H1 (cell line): ENCODE results near the gene SLC1A4. TPM values are rescaled to one million over a fixed set of nuclear protein-coding genes. Genes with fewer than 3 reads are reported as not detected.

ENCODE experiments used
- CTCF ChIA-PET: fragments of 300-600 bp; sonication (Branson Sonifier 250); formaldehyde crosslinking; loops from one replicate; lab custom pipeline; 2021; ENCODE audit not compliant: partially characterized antibody; lab: Charles Lee
- POLR2A ChIA-PET: fragments of 300-600 bp; sonication (Branson Sonifier 250); formaldehyde crosslinking; loops from one replicate; lab custom pipeline; 2021; ENCODE audit warnings: inconsistent platforms; ENCODE audit not compliant: partially characterized antibody; lab: Charles Lee
- DNase-seq, 2 experiments: peaks; one replicate each; pipeline versions ENCODE4 v3.0.0 to v3.0.0-alpha.2; 2010 to 2022; ENCODE audit warnings: low spot score in 2 of 2, low read depth in 1 of 2, mixed read lengths in 1 of 2
- FAIRE-seq: peaks from 2 replicates; lab custom pipeline; 2011; peaks lifted over from hg19 to GRCh38; lab: Jason Lieb, UNC
- H2AFZ ChIP-seq: 2 replicates; pipeline ENCODE4 v1.8.1; 2012; ENCODE audit warnings: low read length, inconsistent platforms
- H2AK5ac ChIP-seq: 2 replicates; pipeline ENCODE4 v1.6.1; 2013; ENCODE audit warnings: low read depth, low read length
- H2BK120ac ChIP-seq: replicated peaks from 2 replicates; pipeline ENCODE3; 2013; ENCODE audit warnings: low read depth, low read length, inconsistent platforms
- H2BK12ac ChIP-seq: 2 replicates; pipeline ENCODE4 v1.6.1; 2013; ENCODE audit warnings: low read depth, low read length
- H2BK15ac ChIP-seq: 2 replicates; pipeline ENCODE4 v1.6.1; 2013; ENCODE audit warnings: low read length
- H2BK20ac ChIP-seq: 2 replicates; pipeline ENCODE4 v1.6.1; 2013; ENCODE audit warnings: low read length
- H2BK5ac ChIP-seq: 2 replicates; pipeline ENCODE4 v1.6.1; 2013; ENCODE audit warnings: low read depth, low read length
- H3K14ac ChIP-seq: 2 replicates; pipeline ENCODE4 v1.6.1; 2013; ENCODE audit warnings: inconsistent platforms; ENCODE audit not compliant: insufficient read length
- H3K18ac ChIP-seq: 2 replicates; pipeline ENCODE4 v1.6.1; 2013; ENCODE audit warnings: low read length; ENCODE audit errors: extremely low read depth
- H3K23ac ChIP-seq: 2 replicates; pipeline ENCODE4 v1.6.1; 2013; ENCODE audit warnings: inconsistent platforms; ENCODE audit not compliant: insufficient read length
- H3K23me2 ChIP-seq: 2 replicates; pipeline ENCODE4 v1.6.1; 2013; ENCODE audit warnings: low read depth, low read length
- H3K27ac ChIP-seq: 2 replicates; pipeline ENCODE4 v1.6.1; 2011; ENCODE audit warnings: low read depth, low read length, inconsistent platforms
- H3K27me3 ChIP-seq, 4 experiments: replicated peaks in 1 of 4; 1 replicate in 1 of 4; 2 replicates in 3 of 4; pipeline versions ENCODE4 v1.6.1 to v1.8.1; 2011 to 2013; ENCODE audit warnings: low read length in 3 of 4, mild to moderate bottlenecking in 3 of 4, inconsistent platforms in 2 of 4, mixed read lengths in 2 of 4, moderate library complexity in 1 of 4; ENCODE audit not compliant: control insufficient read depth in 3 of 4, insufficient read depth in 3 of 4; ENCODE audit errors: extremely low read depth in 1 of 4
- H3K36me3 ChIP-seq, 4 experiments: 2 replicates each; pipeline versions ENCODE4 v1.6.1 to v1.8.1; 2011 to 2013; ENCODE audit warnings: mild to moderate bottlenecking in 4 of 4, low read length in 3 of 4, moderate library complexity in 2 of 4, control low read depth in 1 of 4, inconsistent platforms in 1 of 4; ENCODE audit not compliant: insufficient read depth in 4 of 4, control insufficient read depth in 2 of 4
- H3K4ac ChIP-seq: replicated peaks from 2 replicates; pipeline ENCODE3; 2013; ENCODE audit warnings: low read length, low read depth, mixed read lengths, inconsistent platforms; ENCODE audit not compliant: insufficient read length
- H3K4me1 ChIP-seq, 4 experiments: replicated peaks in 1 of 4; 1 replicate in 1 of 4; 2 replicates in 3 of 4; pipeline versions ENCODE4 v1.6.1 to v1.8.1; 2011 to 2013; ENCODE audit warnings: low read length in 3 of 4, inconsistent platforms in 2 of 4, mixed read lengths in 1 of 4; ENCODE audit not compliant: insufficient read depth in 4 of 4, control insufficient read depth in 3 of 4
- H3K4me2 ChIP-seq, 2 experiments: 2 replicates each; pipeline versions ENCODE4 v1.6.1 to v1.8.1; 2011 to 2013; ENCODE audit warnings: low read depth in 2 of 2, low read length in 2 of 2, control low read depth in 1 of 2, inconsistent platforms in 1 of 2, mild to moderate bottlenecking in 1 of 2; ENCODE audit not compliant: insufficient read depth in 1 of 2
- H3K4me3 ChIP-seq, 4 experiments: fragments of 200-600, 300-600 bp in 1 of 4; sonication (generic), shearing (Covaris generic), sonication (Bioruptor Twin) in 1 of 4; 2 replicates each; pipeline versions ENCODE4 v1.5.1 to v1.8.1; 2011 to 2016; ENCODE audit warnings: low read length in 4 of 4, low read depth in 3 of 4, control low read depth in 2 of 4, inconsistent platforms in 2 of 4, mild to moderate bottlenecking in 2 of 4, mixed read lengths in 1 of 4, moderate library complexity in 1 of 4; ENCODE audit not compliant: insufficient read depth in 2 of 4; ENCODE audit errors: extremely low read depth in 1 of 4
- H3K56ac ChIP-seq: replicated peaks from 2 replicates; pipeline ENCODE3; 2013; ENCODE audit warnings: low read depth, mild to moderate bottlenecking, mixed read lengths, low read length, inconsistent platforms; ENCODE audit not compliant: insufficient read length
- H3K79me1 ChIP-seq: 2 replicates; pipeline ENCODE4 v1.6.1; 2013; ENCODE audit warnings: low read depth, low read length, control low read depth
- H3K79me2 ChIP-seq, 2 experiments: 2 replicates each; pipeline versions ENCODE4 v1.6.1 to v1.8.1; 2012 to 2013; ENCODE audit warnings: low read length in 2 of 2, mild to moderate bottlenecking in 2 of 2, inconsistent platforms in 1 of 2; ENCODE audit not compliant: insufficient read depth in 2 of 2, control insufficient read depth in 1 of 2
- H3K9ac ChIP-seq, 4 experiments: replicated peaks in 1 of 4; 1 replicate in 1 of 4; 2 replicates in 3 of 4; pipeline versions ENCODE4 v1.6.1 to v1.8.1; 2011 to 2013; ENCODE audit warnings: low read depth in 3 of 4, low read length in 3 of 4, control low read depth in 2 of 4, mild to moderate bottlenecking in 2 of 4, moderate library complexity in 2 of 4, inconsistent platforms in 1 of 4; ENCODE audit errors: extremely low read depth in 1 of 4
- H3K9me3 ChIP-seq, 2 experiments: 2 replicates each; pipeline versions ENCODE4 v1.6.1 to v1.8.1; 2012 to 2013; ENCODE audit warnings: mild to moderate bottlenecking in 2 of 2, moderate library complexity in 2 of 2, control low read depth in 1 of 2, inconsistent platforms in 1 of 2, low read depth in 1 of 2, low read length in 1 of 2, mixed read lengths in 1 of 2; ENCODE audit not compliant: insufficient read depth in 2 of 2
- H4K20me1 ChIP-seq, 2 experiments: replicated peaks in 1 of 2; 2 replicates each; pipeline versions ENCODE3 to v1.8.1; 2011 to 2013; ENCODE audit warnings: inconsistent platforms in 2 of 2, low read length in 2 of 2, mild to moderate bottlenecking in 1 of 2; ENCODE audit not compliant: insufficient read depth in 2 of 2, control insufficient read depth in 1 of 2
- H4K5ac ChIP-seq: 2 replicates; pipeline ENCODE4 v1.6.1; 2013; ENCODE audit warnings: low read length, low read depth, mixed read lengths, inconsistent platforms; ENCODE audit not compliant: insufficient read length
- H4K8ac ChIP-seq: 2 replicates; pipeline ENCODE4 v1.8.0; 2013; ENCODE audit warnings: mild to moderate bottlenecking, moderate library complexity, low read length, inconsistent platforms; ENCODE audit not compliant: insufficient read depth; ENCODE audit errors: extremely low read depth
- H4K91ac ChIP-seq: replicated peaks from 2 replicates; pipeline ENCODE3; 2013; ENCODE audit warnings: low read length, mixed read lengths, inconsistent platforms; ENCODE audit not compliant: insufficient read length
- BACH1 ChIP-seq: IDR thresholded peaks from 2 replicates; pipeline ENCODE4 v1.6.1; 2012; ENCODE audit warnings: low read length, improper control_type of control experiment
- CTCF ChIP-seq, 3 experiments: IDR thresholded peaks; 1 replicate in 2 of 3; 2 replicates in 1 of 3; pipeline versions ENCODE4 v1.5.1 to v1.6.1; 2011; ENCODE audit warnings: low read length in 3 of 3, mild to moderate bottlenecking in 3 of 3, inconsistent platforms in 2 of 3, low read depth in 1 of 3, moderate library complexity in 1 of 3; ENCODE audit not compliant: insufficient read depth in 1 of 3; ENCODE audit errors: control extremely low read depth in 1 of 3
- E2F6 ChIP-seq: IDR thresholded peaks from 2 replicates; pipeline ENCODE4 v1.6.1; 2012; ENCODE audit warnings: inconsistent platforms
- EGR1 ChIP-seq: IDR thresholded peaks from 2 replicates; pipeline ENCODE4 v1.6.1; 2011; ENCODE audit warnings: low read depth, low read length, borderline replicate concordance
- EZH2 ChIP-seq: fragments of 200-600 bp; sonication (generic); IDR thresholded peaks from 2 replicates; pipeline ENCODE4 v1.7.1; 2012; ENCODE audit warnings: low read depth, mild to moderate bottlenecking, moderate library complexity, low read length, inconsistent platforms; ENCODE audit not compliant: severe bottlenecking
- JUND ChIP-seq: IDR thresholded peaks from 2 replicates; pipeline ENCODE4 v1.6.1; 2011; ENCODE audit warnings: mild to moderate bottlenecking, improper control_type of control experiment, low read length
- POLR2A ChIP-seq, 2 experiments: IDR thresholded peaks; 1 replicate in 1 of 2; 2 replicates in 1 of 2; pipeline ENCODE4 v1.6.1; 2011; ENCODE audit warnings: low read depth in 2 of 2, low read length in 2 of 2, mild to moderate bottlenecking in 2 of 2; ENCODE audit errors: control extremely low read depth in 1 of 2
- RFX5 ChIP-seq: IDR thresholded peaks from 2 replicates; pipeline ENCODE4 v1.6.1; 2011; ENCODE audit warnings: low read depth, low read length, improper control_type of control experiment, borderline replicate concordance
- SP2 ChIP-seq: IDR thresholded peaks from 2 replicates; pipeline ENCODE4 v1.6.1; 2012; ENCODE audit warnings: mild to moderate bottlenecking, low read length, inconsistent platforms
- TBP ChIP-seq: IDR thresholded peaks from 2 replicates; pipeline ENCODE4 v1.6.1; 2011; ENCODE audit warnings: low read depth, low read length, improper control_type of control experiment
- TEAD4 ChIP-seq: IDR thresholded peaks from 2 replicates; pipeline ENCODE4 v1.6.1; 2012; ENCODE audit warnings: low read depth, low read length, inconsistent platforms, mixed read lengths
- YY1 ChIP-seq: IDR thresholded peaks from 2 replicates; pipeline ENCODE4 v1.6.1; 2011; ENCODE audit warnings: low read depth, mild to moderate bottlenecking, low read length
- WGBS, 2 experiments: shearing (Covaris generic) in 1 of 2; methylation state at CpG; one replicate each; pipeline versions ENCODE4 v1.1.6 to v1.1.7; 2013 to 2015; ENCODE audit warnings: low lambda C conversion rate in 2 of 2, mixed read lengths in 2 of 2, inconsistent platforms in 1 of 2, low coverage in 1 of 2, missing lambda C conversion rate in 1 of 2; ENCODE audit not compliant: insufficient replicate concordance in 2 of 2, insufficient coverage in 1 of 2, insufficient read length in 1 of 2; ENCODE audit errors: extremely low coverage in 1 of 2, missing lambda C conversion rate in 1 of 2; 5-methylcytosine and 5-hydroxymethylcytosine counted together
- polyA plus RNA-seq, 7 experiments: library from polyadenylated mRNA; depleted of rRNA in 3 of 7; stranded (reverse) in 5 of 7; unstranded in 2 of 7; fragments of >200 nt in 5 of 7; fragments of 200-250 nt in 2 of 7; gene quantifications; 1 replicate in 5 of 7; 2 replicates in 1 of 7; 4 replicates in 1 of 7; pipeline versions ENCODE4 v1.2.1 to v1.2.3, GENCODE V29; 2011 to 2013; ENCODE audit warnings: missing spikeins in 2 of 7, mixed read lengths in 2 of 7
- total RNA-seq: library from RNA; stranded (reverse); fragmentation: NEBNext Ultra II Directional; extraction: Animal tissue kit (Norgen Biotek cat#: 25700); gene quantifications from 2 replicates; pipeline ENCODE4 v1.2.1, GENCODE V29; 2021

SLC1A4 gene
- total and polyA plus RNA-seq, 2 of the 8 experiments (the other 6 are each of a cell fraction or from before 2014, with no cell fraction given): 0.44 to 0.86 TPM

GRCh38 chr2:65070856-65071255 is 81.7 kb downstream of the SLC1A4 start:
- DNase-seq (no peak), FAIRE-seq (no peak)
- Histone ChIP-seq H3K27ac (no peak overlapping the region), H3K9me3 (no peaks in the 10 kb centered on the region), H4K8ac (no peak overlapping the region), H2BK20ac (no peak overlapping the region), H2BK5ac (no peak overlapping the region), H3K4me3 (no peak overlapping the region), H2BK120ac (no peak overlapping the region), H3K4me2 (no peak overlapping the region), H4K91ac (no peak overlapping the region), H2BK15ac (no peak overlapping the region), H3K18ac (no peak overlapping the region), H2AFZ (no peak overlapping the region), H3K27me3 (no peaks in the 10 kb centered on the region), H3K56ac (no peak overlapping the region), H3K9ac (no peak overlapping the region), H3K36me3 (peaks cover 20 to 63% (median 36%) of the 10 kb centered on the region in 4 experiments), H3K79me1 (peaks cover 11% of the 10 kb centered on the region; the same call in 1 of the 2 replicates), H4K20me1 (peaks cover 14 to 16% of the 10 kb centered on the region in 2 experiments), H3K23me2 (no peaks in the 10 kb centered on the region), H2BK12ac (no peak overlapping the region), H3K4ac (no peak overlapping the region), H3K14ac (no peak overlapping the region), H4K5ac (no peak overlapping the region), H3K23ac (no peak overlapping the region), H3K4me1 (peaks cover 0 to 3% (median 0%) of the 10 kb centered on the region in 4 experiments; a peak in 1 of 7 replicates), H2AK5ac (no peak overlapping the region), H3K79me2 (peaks cover 0 to 24% of the 10 kb centered on the region in 2 experiments; a peak in 2 of 4 replicates)
- ChIA-PET POLR2A (interaction anchor here (0.8 to 3.8 kb wide), 5 partner anchors 12 to 15 kb away, joined by 3 to 33 read pairs (median 3); partner anchors contain the start of gene CEP68), CTCF (interaction anchor here (0.7 to 2.6 kb wide), 16 partner anchors 12 to 152 kb away, joined by 3 to 20 read pairs (median 4); no protein-coding TSS in a partner anchor)
- 89% methylated on average over 6 of the region's 6 CpGs; no CpG with 5 or more reads in 1 of the 2 experiments for WGBS, 2 experiments
- no peak for TF ChIP-seq TBP
- TF ChIP-seq EGR1: no peak
- no peak for TF ChIP-seq RFX5
- no peak for TF ChIP-seq CTCF (IDR thresholded peaks at IDR 0.05; ENCODE audit: control extremely low read depth in 1 of 3, insufficient read depth in 1 of 3, low read depth in 1 of 3, low read length in 3 of 3)
- no peak for TF ChIP-seq POLR2A (IDR thresholded peaks at IDR 0.05; ENCODE audit: control extremely low read depth in 1 of 2, low read depth in 2 of 2, low read length in 2 of 2)
- no peak for TF ChIP-seq YY1
- TF ChIP-seq BACH1: no peak
- TF ChIP-seq TEAD4: no peak
- no peak for TF ChIP-seq JUND
- no peak for TF ChIP-seq SP2
- TF ChIP-seq E2F6: no peak
- TF ChIP-seq EZH2: no peak
